GM19324 (cell line): ENCODE data around the gene SSBP3.

Experiments
- ATAC-seq: cut with Tn5 transposase; IDR thresholded peaks from one replicate; pipeline ENCODE4 v1.9.1; 2021; ENCODE audit warnings: mild to moderate bottlenecking, moderate library complexity; ENCODE audit not compliant: unreplicated experiment, low FRiP score

Gene SSBP3

DNA sequence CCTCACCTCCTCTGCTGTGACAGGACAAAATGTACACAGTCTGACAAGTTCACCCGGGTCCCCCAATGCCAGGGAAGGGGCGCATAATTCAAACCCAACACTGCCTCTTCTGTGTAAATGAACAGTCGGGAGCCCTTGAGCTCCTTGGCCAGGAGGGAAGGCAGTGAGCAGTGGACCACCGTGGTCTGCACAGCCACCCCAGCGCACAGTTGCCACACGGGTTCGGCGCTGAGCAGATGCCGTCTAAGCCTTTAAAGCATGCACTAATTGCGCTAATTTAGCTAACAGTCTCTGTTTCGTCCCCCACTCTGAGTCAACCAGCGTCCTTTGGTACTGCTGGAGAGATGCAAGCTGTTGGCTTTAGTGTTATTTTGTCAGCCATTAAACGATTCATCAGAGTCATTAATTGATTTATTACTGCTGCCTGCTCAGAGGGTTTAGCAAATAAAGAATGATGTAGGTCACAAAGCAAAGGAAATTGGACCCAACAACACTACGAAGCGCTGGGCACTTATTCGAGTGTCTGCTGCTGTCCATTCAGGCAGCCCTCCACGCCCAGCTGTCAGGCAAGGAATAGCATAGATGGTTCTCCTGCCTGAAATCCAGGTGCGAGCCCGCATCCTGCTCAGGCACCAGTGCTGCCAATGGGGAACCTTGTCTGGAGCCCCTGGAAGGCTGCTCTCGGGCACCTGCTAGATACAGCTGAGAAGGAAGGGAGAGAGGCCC lies 114.8 kb downstream of the SSBP3 start:
- no peak for ATAC-seq

DNA sequence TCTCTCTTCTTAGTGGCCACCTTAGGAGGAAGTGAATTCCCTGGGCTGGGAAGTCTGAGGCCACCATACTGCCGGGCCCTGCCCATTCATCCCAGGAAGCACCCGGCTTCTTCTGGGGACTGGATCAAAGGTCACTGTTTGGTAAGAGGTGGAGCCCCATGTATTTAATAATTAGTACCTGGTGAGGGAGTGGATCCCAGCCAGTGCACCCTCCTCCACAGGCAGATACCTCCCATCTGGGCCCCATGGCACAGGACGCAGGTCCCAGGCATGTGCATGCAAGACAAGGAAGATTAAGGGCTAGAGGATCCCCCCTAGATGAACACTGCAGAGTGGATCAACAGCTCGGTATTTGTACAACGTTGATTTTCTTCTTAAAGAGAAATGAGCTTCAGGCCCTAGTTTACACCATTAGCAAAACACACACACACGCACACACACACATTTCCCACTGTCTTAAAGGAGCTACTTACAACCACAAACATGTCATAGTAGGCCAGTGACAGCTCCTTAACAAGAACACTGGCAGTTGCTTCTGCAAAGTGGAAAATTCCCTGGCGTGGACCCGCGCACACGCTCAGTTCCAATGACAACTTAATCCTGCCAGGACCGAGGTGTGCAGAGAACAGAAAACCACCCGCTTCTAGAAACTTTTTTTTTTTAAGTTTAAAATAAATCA lies 115.5 kb downstream of the SSBP3 start:
- ATAC-seq, result no peak

DNA sequence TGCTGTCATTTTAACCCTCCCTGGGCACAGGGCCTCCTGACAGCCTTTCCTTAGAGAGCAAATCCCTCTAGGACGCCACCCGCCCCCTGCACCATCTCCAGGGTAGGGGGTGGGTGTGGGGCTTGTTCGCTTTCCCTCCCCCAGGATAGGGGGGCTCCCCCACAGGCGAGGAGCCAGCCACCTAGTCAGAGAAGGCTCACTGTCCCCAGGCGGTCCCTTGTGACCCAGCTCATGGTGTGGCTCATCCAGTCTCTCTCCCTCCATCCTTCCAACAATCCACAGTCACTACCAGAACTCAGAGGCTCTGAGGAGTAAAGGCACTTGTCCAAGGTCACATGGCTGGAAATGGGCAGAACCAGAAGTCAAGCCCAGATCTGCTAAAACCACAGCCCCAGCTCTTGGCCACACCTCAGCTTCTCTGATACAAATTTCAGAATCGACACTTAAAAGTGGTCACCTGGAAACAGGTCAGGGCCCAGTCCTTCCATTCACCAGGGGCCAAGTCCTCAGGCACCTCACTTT lies 116.4 kb downstream of the SSBP3 start:
- ATAC-seq, result no peak

DNA sequence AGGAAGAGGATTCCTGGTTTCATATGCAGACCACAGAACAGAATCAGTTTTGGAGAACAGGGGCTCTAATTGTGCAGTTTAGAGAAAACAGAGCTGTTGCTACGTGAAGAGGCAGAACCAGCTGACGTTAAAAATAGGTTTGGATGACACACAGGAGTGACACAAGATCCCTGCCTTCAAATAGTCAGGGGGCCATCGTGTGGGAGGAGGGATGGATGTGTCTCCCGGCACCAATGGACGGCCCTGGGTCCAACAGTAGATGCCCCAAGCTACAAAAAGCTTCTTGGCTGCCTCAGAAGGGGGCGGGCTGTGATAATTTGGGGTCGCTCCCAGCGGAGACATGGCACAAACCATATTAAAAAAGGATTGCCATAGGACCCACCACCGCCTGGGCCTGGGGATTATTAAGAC lies 118.4 kb downstream of the SSBP3 start:
- no peak for ATAC-seq

DNA sequence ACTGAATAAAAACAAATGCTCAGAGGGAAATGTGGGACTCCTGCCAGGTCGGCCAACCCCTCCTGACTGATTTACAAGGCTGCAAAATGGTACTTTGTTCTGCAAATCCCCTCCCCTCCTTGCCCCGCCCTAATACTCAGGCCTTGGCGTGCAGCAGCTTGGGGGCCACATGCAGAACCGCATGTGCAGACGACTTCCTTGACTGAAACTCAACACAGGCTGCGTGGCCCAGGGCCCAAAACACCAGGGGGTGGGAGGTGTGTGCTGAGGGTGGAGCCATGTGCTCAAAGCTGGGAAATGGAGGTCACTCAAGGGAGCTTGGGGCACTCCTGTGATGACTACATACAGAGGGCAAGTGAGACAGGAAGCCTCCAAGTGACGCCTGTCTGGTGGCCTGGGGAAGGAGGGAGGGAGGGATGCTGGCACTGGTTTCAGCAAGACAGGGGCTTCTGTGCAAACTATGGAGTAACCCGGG lies 119.0 kb downstream of the SSBP3 start:
- no peak for ATAC-seq

DNA sequence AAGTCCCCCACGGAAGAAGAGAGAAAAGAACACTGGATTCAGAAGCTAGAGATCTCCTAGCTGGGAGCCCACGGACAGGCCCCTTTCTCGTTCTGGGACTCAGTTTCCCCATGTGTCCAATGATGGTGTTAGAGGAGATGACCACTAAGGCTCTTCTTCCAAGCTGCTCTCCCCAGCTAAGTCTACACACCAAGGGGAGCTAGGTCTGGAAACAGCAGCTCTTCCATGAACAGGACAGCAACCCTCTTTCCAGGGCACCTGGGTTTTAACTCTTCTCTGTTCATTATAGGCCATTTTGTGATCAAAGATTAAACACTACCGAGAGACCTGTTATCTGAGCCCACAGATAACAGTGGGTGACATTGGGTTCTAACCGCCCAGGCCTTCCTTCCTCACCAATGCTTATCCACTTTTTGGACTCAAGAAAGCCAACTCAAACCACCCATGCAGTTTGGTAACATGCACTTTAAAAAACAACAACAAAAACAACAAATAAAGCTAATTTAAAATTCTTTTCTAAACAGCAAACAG lies 120.3 kb downstream of the SSBP3 start:
- ATAC-seq, result no peak

DNA sequence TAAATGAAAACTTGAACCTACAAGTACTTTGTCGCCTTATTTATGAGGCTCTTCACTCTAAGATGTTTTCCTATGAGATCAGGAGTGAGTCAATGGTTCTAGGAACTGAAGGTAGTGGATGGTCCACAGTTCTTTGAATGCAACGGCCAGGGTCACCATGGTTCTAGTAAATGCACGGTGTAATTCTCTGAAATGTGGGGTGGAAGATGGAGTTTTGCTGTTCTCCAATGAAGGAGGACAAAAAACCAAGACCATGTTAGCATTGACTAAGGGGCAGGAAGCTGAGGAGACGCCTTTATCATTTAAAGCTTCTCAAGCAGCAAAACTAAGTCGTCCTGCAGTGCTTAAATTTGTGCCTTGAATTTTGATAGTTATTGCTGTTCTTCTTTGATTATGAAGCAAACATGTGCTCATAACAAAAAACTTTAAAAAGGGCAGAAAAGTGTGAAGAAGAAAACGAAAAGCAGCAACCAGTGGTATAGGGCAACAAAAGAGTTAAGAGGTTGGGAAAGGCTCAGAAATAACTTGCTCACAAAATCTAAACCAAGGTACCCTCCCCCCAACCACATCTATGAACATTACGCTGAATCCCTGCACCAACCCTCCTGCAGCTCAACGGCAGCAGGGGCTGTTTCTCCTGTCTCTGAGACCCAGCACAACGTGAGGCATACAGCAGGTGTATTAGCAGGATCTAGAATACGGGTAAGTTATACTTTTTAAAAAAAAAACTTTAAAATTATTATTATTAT lies 121.2 kb downstream of the SSBP3 start:
- no peak for ATAC-seq

DNA sequence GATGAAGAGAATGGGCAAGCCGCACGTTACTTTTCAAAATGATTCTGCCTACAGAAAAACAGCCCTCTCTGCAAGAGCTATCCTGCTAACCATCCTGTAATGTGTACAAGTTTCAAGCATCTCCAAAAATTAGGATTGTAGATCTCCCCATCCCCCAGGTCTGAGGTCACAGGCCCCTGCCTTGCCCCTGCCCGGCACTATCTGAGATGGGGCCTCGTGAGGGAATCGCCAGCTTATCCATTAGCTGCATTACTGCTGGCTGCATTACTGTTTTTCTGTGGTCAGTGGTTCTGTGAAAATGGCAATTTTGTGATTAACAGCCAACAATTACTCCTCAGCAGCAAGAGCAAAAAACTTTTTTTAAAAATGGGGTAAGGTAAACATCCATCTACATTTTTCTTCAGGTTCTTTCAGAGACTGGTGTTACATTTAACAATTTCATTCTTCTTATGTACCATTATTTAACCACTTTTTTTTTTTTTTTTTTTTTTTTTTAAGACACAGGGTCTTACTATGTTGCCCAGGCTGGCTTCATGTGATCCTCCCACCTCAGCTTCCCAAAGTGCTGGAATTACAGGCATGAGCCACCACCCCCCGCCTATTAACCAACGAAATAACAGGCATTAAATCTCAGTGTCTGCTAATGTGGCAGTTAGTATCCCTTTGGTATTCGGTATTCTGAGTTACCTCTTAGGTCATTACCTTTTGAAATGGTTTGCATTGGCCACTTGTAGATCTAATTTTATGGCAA lies 122.4 kb downstream of the SSBP3 start:
- no peak for ATAC-seq

DNA sequence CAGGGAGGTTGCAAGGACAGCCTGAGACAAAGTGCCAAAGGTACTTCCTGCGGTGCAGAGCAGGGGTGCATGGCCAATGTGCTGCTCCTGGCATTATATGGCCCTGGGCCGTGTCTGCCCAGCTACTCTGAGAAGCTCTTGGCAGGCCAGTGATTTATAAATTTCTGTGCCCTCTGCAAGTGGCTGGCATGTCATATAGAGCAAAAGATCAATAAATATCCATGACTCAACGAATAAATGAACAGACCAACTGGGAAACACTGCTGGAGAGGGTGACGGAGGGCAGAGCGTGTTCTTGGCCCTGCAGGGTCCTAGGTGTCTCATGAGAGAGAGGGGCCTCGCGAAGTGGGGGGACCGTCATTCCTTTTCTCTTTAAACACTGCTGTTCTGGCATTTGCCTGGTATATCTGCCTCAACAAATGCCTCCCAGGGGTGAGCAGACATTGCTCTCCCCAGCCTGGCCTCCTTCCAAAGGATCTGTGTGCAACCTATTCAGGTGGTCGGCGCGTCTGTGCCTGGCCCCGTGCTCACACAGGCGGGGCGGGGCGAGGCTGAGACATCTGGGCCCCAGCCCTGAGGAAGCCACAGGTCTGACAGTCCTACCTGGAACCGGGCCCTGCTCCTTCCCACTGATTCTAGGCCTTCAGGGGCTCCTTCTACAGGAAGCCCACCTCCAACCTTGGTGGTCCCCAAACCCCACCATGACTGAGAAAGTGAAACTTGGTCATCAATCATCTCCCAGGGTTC lies 123.9 kb downstream of the SSBP3 start:
- no peak for ATAC-seq

DNA sequence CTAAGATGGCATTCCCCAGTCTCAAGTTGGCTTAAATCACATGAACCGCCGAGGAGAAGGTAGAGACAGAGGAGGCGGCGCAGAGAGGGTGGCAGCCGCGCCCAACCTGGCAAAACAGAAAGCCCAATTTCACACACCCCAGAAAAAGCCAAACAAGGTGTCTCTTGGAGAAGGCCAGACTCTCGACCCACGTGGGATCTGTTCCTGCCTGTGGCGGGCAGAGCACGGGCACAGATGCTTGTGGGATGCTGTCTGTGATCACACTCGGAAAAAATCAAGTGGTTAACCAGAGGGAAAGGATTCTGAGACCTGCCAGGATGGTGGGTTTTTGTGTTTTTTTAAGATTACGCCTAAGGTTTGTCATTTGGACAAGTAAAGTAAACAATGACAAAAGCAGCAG lies 125.5 kb downstream of the SSBP3 start:
- ATAC-seq, result no peak

DNA sequence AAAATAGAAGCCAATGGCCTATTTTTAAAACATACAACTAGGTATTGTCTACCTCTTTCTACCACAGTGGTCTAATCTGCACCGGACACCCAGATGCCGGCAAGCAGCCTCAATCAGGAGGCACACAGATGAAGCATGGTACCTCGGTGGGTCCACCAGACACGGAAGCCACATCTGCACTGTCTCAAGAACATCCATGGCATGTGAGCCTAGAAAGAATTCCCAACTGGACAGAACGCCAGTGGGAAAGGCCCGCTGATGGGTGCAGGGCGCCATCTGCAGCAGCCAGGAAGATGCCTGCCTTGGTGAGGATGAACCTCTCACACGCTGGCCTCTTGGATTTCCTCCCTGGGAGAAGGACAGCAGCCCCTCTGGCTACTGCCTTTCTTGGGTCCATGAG lies 126.7 kb downstream of the SSBP3 start:
- ATAC-seq, result no peak

DNA sequence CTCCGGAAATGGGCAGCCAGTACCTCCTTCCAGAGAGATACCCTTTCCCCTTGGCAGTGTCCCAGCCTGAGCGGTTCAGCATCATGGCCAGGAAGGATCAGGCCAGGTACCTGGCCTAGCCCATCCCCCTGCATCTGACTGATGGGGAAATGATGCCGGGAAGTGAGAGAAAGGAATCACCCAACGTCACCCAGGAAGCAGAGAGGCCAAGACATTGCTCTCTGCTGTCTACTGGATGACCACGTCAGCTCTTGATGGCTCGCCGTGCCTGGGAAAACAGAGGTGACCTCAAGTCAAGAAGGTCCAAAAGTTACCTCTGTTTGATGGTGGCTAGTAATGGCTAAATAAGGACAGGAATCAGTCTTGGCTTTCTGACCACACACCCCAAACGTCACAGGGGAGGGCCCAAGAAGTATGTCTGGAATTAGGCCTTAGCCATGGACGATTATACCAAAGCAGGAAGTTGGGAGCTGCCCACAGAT lies 127.2 kb downstream of the SSBP3 start:
- no peak for ATAC-seq

DNA sequence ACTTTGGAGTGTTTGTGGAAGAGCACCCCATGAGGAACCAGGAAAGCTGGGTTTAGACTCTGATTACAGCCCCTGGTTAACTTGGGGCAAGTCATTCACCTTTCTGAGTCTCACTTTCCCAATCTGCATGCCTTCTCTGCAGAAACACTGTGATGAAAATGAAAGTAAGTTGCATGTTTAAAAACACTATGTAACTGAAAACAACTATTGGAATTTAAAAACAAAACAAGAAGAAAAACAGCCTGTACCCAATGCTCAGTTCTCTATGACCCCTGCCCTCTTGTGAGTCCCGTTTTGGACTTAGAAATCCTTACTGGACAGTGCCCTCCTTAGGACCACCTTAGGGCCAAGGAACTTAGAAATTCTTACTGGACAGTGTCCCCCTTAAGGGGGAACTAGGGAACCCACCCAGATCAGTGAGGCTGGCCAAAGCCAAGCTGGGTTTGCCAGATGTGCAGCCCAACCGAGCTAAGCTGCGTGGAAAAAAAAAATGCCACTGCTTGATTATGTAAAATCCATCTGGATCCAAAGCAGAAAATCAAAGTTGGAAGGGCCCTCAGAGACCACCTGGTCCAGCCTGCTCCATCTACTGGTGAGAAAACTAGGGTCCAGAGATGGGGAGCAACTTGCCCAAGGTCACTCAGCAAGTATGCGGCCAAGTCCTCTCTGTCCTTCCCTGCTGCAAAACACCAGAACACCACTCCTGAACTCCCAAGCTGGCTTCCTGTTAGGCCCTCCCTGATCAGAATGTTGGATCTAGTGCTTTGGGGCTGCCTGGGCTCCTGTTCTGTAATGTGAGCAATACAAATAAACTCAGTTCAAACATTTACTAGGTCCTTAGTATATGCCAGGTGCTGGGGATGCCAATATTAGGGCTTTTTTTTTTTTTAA lies 128.5 kb downstream of the SSBP3 start:
- ATAC-seq, result no peak

DNA sequence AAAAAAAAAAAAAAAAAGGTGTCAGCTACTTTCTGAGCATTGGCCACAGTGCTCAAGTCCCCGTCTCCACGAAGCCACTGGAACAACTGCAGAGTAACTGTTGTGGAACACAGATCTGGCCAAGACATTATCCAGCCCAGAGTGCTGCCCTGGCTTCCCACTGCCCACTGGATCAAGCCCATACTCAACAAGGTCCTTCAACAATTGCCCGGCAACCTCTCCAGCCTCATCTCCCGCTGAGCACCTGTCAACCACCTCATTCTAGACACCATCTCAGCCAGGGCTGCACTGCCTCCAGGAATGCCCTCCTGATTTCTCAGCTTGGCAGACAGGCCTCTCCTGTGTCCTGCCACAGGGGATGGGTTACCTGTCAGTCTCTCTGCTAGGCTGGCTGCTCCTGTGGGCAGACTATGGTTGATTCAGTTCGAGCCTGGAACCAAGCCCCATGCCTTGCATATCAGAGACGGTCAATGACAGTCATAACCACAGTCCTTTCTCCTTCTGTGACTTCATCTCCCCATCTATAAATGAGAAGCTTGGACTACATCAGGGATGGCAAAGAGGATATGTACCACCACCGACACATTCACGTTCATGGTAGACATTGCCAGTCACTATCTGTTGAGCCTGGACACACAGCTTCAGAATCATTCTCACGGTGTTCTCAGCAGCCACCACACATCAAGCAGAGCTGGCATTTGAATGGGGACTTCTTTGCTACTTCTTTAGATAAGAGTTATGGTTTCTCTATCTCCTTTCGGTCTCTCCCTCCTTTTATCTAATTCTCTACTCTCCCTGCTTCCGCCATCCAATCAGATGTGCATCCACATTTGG lies 129.4 kb downstream of the SSBP3 start:
- ATAC-seq, result no peak

DNA sequence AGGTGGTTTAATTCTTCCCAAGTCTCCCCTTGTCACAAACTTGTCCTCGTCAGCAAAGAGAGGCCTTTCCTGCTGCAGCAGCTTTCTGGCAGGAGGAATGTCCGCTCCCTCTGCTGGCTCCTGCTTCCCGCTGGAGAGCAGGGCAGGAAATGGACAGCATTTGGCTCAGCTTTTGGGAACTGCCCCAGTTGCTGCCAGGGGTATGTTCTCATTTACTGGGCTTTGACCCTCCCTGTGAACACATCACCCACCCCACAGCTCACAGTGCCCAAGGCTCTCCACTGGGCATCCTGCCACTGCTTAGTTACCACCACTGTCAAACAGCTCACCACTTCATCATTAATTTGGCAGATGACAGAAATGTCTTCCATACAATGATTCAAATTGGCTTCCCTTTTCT lies 130.8 kb downstream of the SSBP3 start:
- no peak for ATAC-seq

DNA sequence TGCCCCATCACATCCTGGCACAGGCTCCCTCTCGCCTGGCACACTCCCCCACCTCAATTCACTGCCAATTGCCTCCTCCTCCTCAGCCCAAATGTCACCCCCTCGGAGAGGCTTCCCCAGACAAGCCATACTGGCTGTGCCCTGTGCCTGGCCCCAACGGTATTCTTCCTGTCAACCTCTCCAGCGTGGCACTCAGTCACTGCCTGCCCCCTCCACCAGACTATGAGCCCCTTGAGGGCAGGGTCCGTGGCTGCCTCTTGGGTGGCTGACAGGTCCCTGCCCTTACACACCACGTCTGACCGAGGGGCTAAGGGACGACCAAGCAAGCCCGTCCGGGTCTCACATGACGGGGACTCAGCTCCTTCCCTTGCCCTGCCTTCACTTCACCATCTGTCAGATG lies 131.3 kb downstream of the SSBP3 start:
- ATAC-seq, result no peak

DNA sequence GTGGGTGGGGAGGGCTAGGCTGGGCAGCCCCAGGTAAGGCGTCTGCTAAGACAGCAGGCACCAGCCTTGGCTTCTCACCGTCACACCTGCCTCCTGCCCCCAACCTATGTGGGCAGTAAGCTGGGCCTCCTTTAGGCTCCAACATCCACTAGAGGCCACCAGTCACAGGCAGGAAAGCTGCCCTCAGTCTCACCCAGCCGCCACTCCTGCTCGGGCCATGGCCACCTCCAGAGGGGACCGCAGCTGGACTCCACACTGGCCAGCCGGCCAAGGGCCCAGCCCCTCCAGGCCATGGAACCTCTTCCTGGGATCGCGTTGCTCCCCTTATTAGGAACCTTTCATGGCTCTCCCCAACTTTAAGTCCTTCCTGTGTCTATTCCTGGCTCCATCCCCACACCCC lies 131.7 kb downstream of the SSBP3 start:
- ATAC-seq, result no peak

DNA sequence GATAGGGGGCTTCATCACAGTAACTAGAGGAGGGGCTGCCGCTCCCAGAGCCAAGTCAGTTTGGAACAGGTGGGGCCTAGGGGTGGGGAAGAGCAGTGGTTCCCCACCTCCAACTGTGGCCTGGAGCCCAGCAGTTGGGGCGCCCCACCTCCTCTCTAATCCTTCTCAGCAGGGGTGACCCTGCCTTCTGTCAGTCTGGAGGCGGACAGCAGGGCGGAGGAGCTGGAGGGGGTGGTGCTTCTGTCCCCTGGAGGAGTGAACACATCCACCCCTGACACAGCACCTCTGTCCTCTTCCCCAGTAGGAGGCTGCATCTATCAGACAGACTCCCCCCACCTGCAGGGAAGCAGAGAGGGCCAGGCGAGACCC lies 132.4 kb downstream of the SSBP3 start:
- ATAC-seq, result no peak
